ENCODE data around the gene LRBA.

DNA sequence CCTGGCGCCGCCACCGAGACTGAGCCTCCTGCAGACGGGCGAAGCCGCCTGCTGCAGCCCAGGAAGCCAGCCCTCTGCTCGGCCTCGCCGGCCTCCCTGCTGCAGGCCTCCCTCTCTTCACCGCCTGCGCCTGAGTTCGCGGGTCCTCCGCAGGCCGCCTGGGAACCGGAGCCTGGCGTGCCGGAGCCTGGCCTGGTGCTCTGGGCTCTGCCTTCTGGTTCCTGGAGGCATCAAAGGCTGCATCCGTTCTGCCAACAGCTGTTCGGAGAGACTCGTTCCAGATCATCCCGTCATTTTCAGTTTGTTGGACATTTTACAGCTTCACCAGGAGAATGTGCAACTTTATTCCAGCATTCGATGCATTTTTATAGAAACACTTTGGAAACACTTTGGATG lies 758.9 kb downstream of the LRBA start:
- TF ChIP-seq POLR2A (IDR thresholded peaks at IDR 0.05): no peak
- TF ChIP-seq, protein P1, sequence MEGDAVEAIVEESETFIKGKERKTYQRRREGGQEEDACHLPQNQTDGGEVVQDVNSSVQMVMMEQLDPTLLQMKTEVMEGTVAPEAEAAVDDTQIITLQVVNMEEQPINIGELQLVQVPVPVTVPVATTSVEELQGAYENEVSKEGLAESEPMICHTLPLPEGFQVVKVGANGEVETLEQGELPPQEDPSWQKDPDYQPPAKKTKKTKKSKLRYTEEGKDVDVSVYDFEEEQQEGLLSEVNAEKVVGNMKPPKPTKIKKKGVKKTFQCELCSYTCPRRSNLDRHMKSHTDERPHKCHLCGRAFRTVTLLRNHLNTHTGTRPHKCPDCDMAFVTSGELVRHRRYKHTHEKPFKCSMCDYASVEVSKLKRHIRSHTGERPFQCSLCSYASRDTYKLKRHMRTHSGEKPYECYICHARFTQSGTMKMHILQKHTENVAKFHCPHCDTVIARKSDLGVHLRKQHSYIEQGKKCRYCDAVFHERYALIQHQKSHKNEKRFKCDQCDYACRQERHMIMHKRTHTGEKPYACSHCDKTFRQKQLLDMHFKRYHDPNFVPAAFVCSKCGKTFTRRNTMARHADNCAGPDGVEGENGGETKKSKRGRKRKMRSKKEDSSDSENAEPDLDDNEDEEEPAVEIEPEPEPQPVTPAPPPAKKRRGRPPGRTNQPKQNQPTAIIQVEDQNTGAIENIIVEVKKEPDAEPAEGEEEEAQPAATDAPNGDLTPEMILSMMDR (IDR thresholded peaks at IDR 0.05): no peak

Measured in body of pancreas (tissue), 4 donors.